ENCODE data around the gene OR5AP2. TPM values are rescaled to one million over a fixed set of nuclear protein-coding genes. Genes with fewer than 3 reads are reported as not detected.
"Not testable (repeated sequence)": the region's sequence is repeated elsewhere in the genome, so short reads cannot be mapped to it uniquely, and the experiment has no call there.

Gene OR5AP2
- polyA plus RNA-seq (2011; rRNA removed): not detected in 2 replicates
- polyA plus RNA-seq (2012; cell fraction: cytosol; rRNA removed): not detected in 2 replicates
- not detected in 2 replicates for polyA plus RNA-seq (2012; cell fraction: nucleus; rRNA removed)
- polyA plus RNA-seq (2017; fragmentation: RNase III; extraction: RNeasy Plus Mini Kit Qiagen cat#74134 plus additional on column Dnase treatment): not detected in 3 replicates
- polyA minus RNA-seq (2011; rRNA and poly(A)+ RNA removed): not detected in 2 replicates

GRCh38 chr11:56642339-56642738 lies at the start of gene OR5AP2:
Gene OR5AP2 (minus strand): TSS chr11:56642439. CDS start chr11:56642439, 0 bp downstream.
- no peaks in the 10 kb centered on the region for H3K4me1 ChIP-seq
- no peaks in the 10 kb centered on the region for H3K9me3 ChIP-seq
- CTCF ChIA-PET: no interaction called here
- DNase-seq (ENCODE audit: low read depth in 1 of 2, low spot score in 1 of 2) (no peak), ATAC-seq (no peak), FAIRE-seq (no peak)
- H3K4me3 ChIP-seq: no peak within 1 kb of the TSS
- no peak within 1 kb of the TSS for H3K27ac ChIP-seq
- POLR2A ChIA-PET: no interaction called here
- TF ChIP-seq HMGXB4 (CRISPR knock-in tag; IDR thresholded peaks at IDR 0.05; ENCODE audit: borderline replicate concordance) (no peak), REST (IDR thresholded peaks at IDR 0.05) (no peak), RARB (CRISPR knock-in tag; IDR thresholded peaks at IDR 0.05) (no peak), MAFK (IDR thresholded peaks at IDR 0.05; ENCODE audit: partially characterized antibody) (no peak), BCL3 (IDR thresholded peaks at IDR 0.05) (no peak), FOSL2 (IDR thresholded peaks at IDR 0.05) (no peak), FOSL2 (CRISPR knock-in tag; IDR thresholded peaks at IDR 0.05) (no peak), ZNF302 (CRISPR knock-in tag; IDR thresholded peaks at IDR 0.05) (no peak), RFX5 (IDR thresholded peaks at IDR 0.05) (no peak), GATA3 (IDR thresholded peaks at IDR 0.05; ENCODE audit: borderline replicate concordance) (no peak)
- H3K4me2 ChIP-seq: no peak within 1 kb of the TSS
- 25% methylated on average over 2 of the region's 2 CpGs for WGBS (ENCODE audit: missing lambda C conversion rate)

GRCh38 chr11:56691179-56691578 lies 48.9 kb upstream of the OR5AP2 start:
- peak; percentile 93 for FAIRE-seq
- WGBS (ENCODE audit: missing lambda C conversion rate): 5% methylated on average over 3 of the region's 3 CpGs
- H3K27ac ChIP-seq; CTCF ChIA-PET; H3K4me2 ChIP-seq; ATAC-seq; H3K4me1 ChIP-seq; H3K9me3 ChIP-seq; H3K4me3 ChIP-seq; POLR2A ChIA-PET; DNase-seq (ENCODE audit: low read depth in 1 of 2, low spot score in 1 of 2): not testable (repeated sequence)

GRCh38 chr11:56688554-56689100 lies 46.4 kb upstream of the OR5AP2 start:
- Histone ChIP-seq H3K4me3 (no peak overlapping the region), H3K4me1 (no peaks in the 10 kb centered on the region), H3K27ac (no peak overlapping the region), H3K4me2 (no peak overlapping the region), H3K9me3 (no peaks in the 10 kb centered on the region)
- no peak for DNase-seq (ENCODE audit: low read depth in 1 of 2, low spot score in 1 of 2)
- 7% methylated on average over 1 of the region's 1 CpG for WGBS (ENCODE audit: missing lambda C conversion rate)
- ChIA-PET CTCF (no interaction called here), POLR2A (no interaction called here)
- no peak for ATAC-seq
- TF ChIP-seq MAX (IDR thresholded peaks at IDR 0.05): no peak
- no peak for TF ChIP-seq GATA3 (IDR thresholded peaks at IDR 0.05; ENCODE audit: borderline replicate concordance)
- no peak for TF ChIP-seq CBX2 (IDR thresholded peaks at IDR 0.05; ENCODE audit: borderline replicate concordance, low read depth)
- no peak for TF ChIP-seq NFE2L2 (conservative IDR thresholded peaks at IDR 0.05; ENCODE audit: low read length)
- no peak for TF ChIP-seq KDM5A (IDR thresholded peaks at IDR 0.05)
- no peak for FAIRE-seq

Data from A549 (cell line).